DOHH2 (cell line): ENCODE results near the gene FNDC3B.

ENCODE experiments used
- EZH2phosphoT487 ChIP-seq: fragments of 200-600 bp; sonication (generic); IDR thresholded peaks from 2 replicates; pipeline ENCODE4 v1.6.1; 2017; ENCODE audit warnings: borderline replicate concordance, mild to moderate bottlenecking, antibody characterized with exemption, low read length, moderate library complexity, mixed read lengths
- TF ChIP-seq, protein P1 (sequence below): fragments of 200-600 bp; sonication (generic); IDR thresholded peaks from one replicate; pipeline ENCODE4 v1.5.1; 2014; ENCODE audit warnings: antibody characterized with exemption, mild to moderate bottlenecking, low read depth, low read length; ENCODE audit not compliant: poor library complexity, severe bottlenecking

DNA sequence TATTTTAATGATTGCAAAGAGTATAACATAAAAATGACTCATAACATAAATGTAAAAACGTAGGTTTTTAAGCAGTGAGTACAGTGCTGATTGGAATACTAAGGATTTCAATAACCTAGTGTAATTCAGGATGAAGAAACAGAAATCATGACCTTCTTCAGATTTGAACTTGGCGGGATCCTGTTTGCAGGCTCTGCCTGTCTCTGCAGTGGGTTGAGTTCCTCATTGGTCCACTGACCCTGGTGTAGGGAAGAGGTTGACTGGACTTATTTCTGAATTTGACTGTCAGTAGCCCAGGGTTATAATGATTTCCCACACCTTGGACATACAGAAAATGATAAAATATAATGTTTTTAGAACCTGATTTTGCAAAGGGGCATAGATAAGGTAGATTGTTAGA, 171.7 kb downstream of the FNDC3B start:
- TF ChIP-seq, protein P1, sequence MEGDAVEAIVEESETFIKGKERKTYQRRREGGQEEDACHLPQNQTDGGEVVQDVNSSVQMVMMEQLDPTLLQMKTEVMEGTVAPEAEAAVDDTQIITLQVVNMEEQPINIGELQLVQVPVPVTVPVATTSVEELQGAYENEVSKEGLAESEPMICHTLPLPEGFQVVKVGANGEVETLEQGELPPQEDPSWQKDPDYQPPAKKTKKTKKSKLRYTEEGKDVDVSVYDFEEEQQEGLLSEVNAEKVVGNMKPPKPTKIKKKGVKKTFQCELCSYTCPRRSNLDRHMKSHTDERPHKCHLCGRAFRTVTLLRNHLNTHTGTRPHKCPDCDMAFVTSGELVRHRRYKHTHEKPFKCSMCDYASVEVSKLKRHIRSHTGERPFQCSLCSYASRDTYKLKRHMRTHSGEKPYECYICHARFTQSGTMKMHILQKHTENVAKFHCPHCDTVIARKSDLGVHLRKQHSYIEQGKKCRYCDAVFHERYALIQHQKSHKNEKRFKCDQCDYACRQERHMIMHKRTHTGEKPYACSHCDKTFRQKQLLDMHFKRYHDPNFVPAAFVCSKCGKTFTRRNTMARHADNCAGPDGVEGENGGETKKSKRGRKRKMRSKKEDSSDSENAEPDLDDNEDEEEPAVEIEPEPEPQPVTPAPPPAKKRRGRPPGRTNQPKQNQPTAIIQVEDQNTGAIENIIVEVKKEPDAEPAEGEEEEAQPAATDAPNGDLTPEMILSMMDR: no peak
- TF ChIP-seq EZH2phosphoT487: no peak
